Lower leg skin (tissue), 3 donors: Measurements from ENCODE around the gene VDR.

ENCODE experiments used
- CTCF ChIP-seq, 3 donors: fragments of 450-650 bp; IDR thresholded peaks; one replicate each; pipeline ENCODE4 v1.5.1; 2016; ENCODE audit warnings: antibody characterized with exemption in 3 of 3, mild to moderate bottlenecking in 3 of 3, moderate library complexity in 2 of 3
- POLR2A ChIP-seq, 2 donors: fragments of 450-650 bp; IDR thresholded peaks; one replicate each; pipeline ENCODE4 v1.6.1; 2016 to 2017; ENCODE audit warnings: antibody characterized with exemption in 2 of 2, mild to moderate bottlenecking in 1 of 2, moderate library complexity in 1 of 2

GRCh38 chr12:47935184-47935583, 30.4 kb upstream of the VDR start:
- TF ChIP-seq CTCF (IDR thresholded peaks at IDR 0.05) (no peak), POLR2A (IDR thresholded peaks at IDR 0.05) (no peak)
